ENCODE measurements around the gene DIP2B.

DIP2B gene

GRCh38 chr12:50636505-50636904 lies 131.7 kb downstream of the DIP2B start:
- DNase-seq (ENCODE audit: low spot score) = no peak

GRCh38 chr12:50637870-50638481 lies 133.2 kb downstream of the DIP2B start:
- peak; percentile 62 for DNase-seq (ENCODE audit: low spot score)

GRCh38 chr12:50638482-50638880 lies 133.7 kb downstream of the DIP2B start:
- no peak for DNase-seq (ENCODE audit: low spot score)

- DNase-seq (ENCODE audit: low spot score) = no peak
Measured at GRCh38 chr12:50639721-50640120, 134.9 kb downstream of the DIP2B start.

- DNase-seq (ENCODE audit: low spot score) = no peak
Measured at GRCh38 chr12:50640321-50640939, 135.6 kb downstream of the DIP2B start.

GRCh38 chr12:50641566-50641965 lies 136.8 kb downstream of the DIP2B start:
- no peak for DNase-seq (ENCODE audit: low spot score)

GRCh38 chr12:50642035-50642451 lies 137.3 kb downstream of the DIP2B start:
- DNase-seq (ENCODE audit: low spot score) = no peak

GRCh38 chr12:50642761-50643160 lies 138.0 kb downstream of the DIP2B start:
- no peak for DNase-seq (ENCODE audit: low spot score)

- no peak for DNase-seq (ENCODE audit: low spot score)
Measured at GRCh38 chr12:50647031-50647430, 142.2 kb downstream of the DIP2B start.

- DNase-seq (ENCODE audit: low spot score) = no peak
Measured at GRCh38 chr12:50647479-50647878, 142.7 kb downstream of the DIP2B start.

GRCh38 chr12:50650285-50650684 lies 145.5 kb downstream of the DIP2B start:
- DNase-seq (ENCODE audit: low spot score) = no peak

GRCh38 chr12:50655374-50655921 lies 150.7 kb downstream of the DIP2B start:
- no peak for DNase-seq (ENCODE audit: low spot score)

- no peak for DNase-seq (ENCODE audit: low spot score)
Measured at GRCh38 chr12:50659260-50659659, 154.5 kb downstream of the DIP2B start.

- no peak for DNase-seq (ENCODE audit: low spot score)
Measured at GRCh38 chr12:50659690-50660424, 155.1 kb downstream of the DIP2B start.

GRCh38 chr12:50660425-50660822 lies 155.6 kb downstream of the DIP2B start:
- DNase-seq (ENCODE audit: low spot score) = no peak

GRCh38 chr12:50661300-50662115 lies 156.7 kb downstream of the DIP2B start:
- DNase-seq (ENCODE audit: low spot score) = no peak

- DNase-seq (ENCODE audit: low spot score) = no peak
Measured at GRCh38 chr12:50662116-50662510, 157.3 kb downstream of the DIP2B start.

- no peak for DNase-seq (ENCODE audit: low spot score)
Measured at GRCh38 chr12:50665170-50665569, 160.4 kb downstream of the DIP2B start.

GRCh38 chr12:50665609-50666008 lies 160.8 kb downstream of the DIP2B start:
- no peak for DNase-seq (ENCODE audit: low spot score)

GRCh38 chr12:50666023-50666422 lies 161.2 kb downstream of the DIP2B start:
- no peak for DNase-seq (ENCODE audit: low spot score)

GRCh38 chr12:50672158-50672557 lies 167.4 kb downstream of the DIP2B start:
- DNase-seq (ENCODE audit: low spot score) = no peak

- no peak for DNase-seq (ENCODE audit: low spot score)
Measured at GRCh38 chr12:50676756-50677155, 172.0 kb downstream of the DIP2B start.
